ENCODE results near the gene TIAM2.
"Not testable (repeated sequence)": the region's sequence is repeated elsewhere in the genome, so short reads cannot be mapped to it uniquely, and the experiment has no call there.

The TIAM2 gene

DNA sequence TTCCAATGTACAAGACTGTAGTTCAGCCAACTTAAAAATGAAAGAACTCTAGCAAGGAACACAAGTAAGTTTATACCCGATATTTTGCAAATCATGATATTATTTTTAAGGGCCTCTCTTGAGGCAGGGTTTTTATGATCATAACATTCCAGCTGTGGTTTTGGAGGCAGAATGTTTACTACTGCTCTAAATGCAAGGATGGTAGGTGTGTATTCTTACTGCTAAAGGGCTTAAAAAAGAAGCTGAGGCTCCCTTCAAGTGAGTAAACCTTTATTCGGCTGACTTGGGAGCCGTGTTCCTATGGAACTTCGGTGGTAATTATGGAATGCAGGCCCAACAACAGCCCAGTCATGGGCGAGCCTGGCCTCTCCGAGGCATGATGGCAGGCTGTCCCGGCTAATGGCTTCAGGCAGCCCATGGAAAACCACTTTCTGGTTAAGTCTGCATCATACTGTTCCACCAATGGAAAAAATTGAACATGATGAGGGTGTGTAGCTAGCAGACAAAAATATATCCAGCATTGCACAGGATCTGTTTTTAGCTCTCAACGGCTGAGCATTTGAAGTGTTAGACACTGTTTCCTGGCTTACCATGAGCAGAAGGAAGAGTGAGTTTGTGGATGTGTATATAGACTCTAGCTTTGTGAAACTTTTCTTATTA lies 111.5 kb downstream of the TIAM2 start:
- DNase-seq = no peak

DNA sequence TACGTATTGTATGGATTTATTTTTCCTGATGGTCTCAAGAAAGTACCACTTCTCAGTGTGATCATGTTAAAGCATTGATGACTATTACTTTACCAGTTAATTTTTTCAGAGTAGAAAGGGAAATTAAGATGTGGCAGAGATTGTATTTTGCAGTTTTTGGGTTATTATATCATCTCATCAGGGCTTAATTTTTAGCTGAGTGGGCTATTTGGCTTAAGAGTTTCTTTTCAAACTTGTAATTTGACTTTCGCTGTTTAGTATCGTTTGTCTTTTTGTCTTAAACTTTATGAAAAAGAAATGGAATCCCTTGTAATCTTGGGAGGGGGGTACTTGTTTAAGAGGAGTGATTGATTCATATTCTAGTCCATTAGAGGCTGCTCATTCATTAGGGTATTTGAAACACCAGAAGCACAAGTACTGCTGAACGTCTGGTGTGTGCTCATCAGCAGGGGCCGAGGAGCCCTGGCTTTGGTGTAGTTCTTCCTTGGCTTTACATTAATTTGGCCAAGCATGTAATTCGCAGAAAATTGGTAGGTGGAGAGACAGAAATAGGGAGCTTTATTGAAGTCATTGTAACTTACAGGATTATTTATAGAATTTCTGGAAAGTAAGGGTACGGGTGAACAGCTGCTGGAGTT lies 112.4 kb downstream of the TIAM2 start:
- DNase-seq = no peak

GRCh38 chr6:155108070-155108820 lies 113.1 kb downstream of the TIAM2 start:
- no peak for DNase-seq

GRCh38 chr6:155110721-155111120 lies 115.6 kb downstream of the TIAM2 start:
- DNase-seq = no peak

- DNase-seq = no peak
Observed at GRCh38 chr6:155112757-155113156, 117.6 kb downstream of the TIAM2 start.

DNA sequence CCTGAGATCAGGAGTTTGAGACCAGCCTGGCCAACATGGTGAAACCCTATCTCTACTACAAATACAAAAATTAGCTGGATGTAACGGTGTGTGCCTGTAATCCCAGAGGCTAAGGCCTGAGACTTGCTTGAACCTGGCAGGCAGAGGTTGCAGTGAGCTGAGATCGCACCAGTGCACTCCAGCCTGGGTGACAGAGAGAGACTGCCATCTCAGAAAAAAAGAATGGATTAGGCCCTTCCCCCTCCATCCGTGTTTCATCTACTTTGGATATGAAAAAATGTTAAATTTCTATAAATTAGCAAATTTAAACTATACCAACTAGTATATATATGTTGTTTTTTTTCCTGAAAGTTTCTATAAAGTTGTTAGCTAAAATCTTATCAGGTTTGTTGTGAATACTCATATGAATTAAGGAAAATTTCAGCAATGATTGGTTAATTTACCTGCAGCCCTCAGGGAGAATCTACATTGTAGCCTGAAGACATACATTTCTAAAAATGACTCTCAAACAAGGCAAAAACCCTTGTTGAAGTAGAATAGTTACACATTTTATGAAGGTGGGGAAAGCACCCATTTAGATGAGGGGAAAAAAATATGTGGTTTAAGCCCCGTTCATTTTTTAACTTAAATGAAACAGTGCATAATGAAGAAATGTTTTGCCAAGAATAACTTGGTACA lies 120.9 kb downstream of the TIAM2 start:
- no peak for DNase-seq

DNA sequence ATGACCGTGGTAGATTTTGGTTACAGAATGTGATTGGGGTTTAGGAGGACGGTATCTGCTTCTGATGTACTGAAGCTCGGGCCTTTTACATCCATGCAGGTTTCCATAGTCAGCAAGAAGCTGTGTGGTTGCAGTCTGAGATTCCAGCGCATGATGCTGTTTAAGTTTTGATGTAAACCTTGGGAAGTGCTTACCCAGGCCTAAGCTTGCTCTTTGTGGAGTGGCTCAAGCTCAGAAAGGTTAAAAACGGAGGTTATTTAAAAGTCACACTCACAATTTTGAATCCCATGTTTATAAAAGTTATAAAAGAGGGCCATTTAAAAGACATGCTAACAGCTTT lies 121.4 kb downstream of the TIAM2 start:
- no peak for DNase-seq

DNA sequence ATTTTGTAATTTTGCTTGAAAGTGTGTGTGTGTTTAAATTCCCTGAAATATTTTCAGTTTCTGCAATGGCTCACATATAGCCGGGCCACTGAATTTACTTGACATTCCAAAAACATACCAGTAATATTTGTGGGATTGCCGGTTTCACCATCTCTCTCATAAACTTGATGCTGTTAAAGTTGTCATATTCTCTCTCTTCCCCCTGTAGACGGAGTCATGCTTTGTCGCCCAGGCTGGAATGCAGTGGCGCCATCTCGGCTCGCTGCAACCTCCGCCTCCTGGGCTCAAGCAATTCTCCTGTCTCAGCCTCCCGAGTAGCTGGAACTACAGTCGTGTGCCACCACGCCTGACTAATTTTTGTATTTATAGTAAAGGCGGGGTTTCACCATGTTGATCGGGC lies 122.1 kb downstream of the TIAM2 start:
- DNase-seq = no peak

DNA sequence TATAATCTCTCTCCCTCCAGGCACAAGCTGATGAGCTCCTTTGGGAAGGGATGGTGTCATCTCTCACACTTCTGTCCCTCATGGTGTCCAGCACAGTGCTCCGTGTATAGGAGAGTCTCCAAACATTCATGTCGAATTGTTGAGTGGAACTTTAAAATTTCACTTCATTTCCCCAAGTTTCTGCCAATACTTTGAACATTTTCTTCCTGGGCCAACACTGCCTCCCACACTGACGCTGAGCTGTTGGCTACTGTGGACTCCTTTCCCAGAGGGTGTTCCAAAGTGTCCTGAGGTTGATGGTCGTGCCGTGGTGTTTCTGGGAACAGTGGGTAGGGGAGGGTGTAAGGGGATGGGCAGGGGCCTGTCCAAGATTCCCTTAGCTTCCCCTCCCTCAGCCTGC lies 122.7 kb downstream of the TIAM2 start:
- no peak for DNase-seq

DNA sequence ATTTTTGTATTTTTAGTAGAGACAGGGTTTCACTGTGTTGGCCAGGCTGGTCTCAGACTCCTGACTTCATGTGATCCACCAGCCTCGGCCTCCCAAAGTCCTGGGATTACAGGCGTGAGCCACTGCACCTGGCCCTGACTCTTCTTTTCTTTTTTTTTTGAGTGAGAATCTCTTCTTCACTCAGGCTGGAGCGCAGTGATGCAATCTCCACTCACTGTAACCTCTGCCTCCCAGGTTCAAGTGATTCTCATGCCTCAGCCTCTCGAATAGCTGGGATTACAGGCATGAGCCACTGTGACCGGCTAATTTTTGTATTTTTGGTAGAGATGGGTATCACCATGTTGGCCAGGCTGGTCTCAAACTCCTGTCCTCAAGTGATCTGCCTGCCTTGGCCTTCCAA lies 124.1 kb downstream of the TIAM2 start:
- not testable (repeated sequence) for DNase-seq

- no peak for DNase-seq
Observed at GRCh38 chr6:155120034-155120433, 124.9 kb downstream of the TIAM2 start.

DNA sequence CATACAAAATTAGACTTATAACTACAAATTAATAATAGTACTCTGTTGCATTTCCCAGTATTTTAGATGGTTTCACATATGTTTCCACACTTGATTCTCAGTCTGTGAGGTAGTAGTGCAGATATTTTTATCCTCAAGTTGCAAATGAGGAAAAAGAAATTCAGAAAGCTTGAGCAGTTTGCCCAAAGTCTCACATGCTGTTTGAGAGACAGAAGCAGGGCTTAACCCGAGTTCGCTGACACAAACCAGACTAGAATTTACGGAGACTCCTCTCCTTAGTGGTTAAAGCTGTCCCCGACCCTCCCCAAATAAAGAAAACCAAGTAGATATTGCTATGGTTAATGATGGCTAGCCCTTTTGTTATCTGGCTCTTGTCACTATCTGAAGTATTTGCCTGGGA lies 126.2 kb downstream of the TIAM2 start:
- DNase-seq = no peak

- DNase-seq = no peak
Observed at GRCh38 chr6:155121699-155122098, 126.6 kb downstream of the TIAM2 start.

- DNase-seq = no peak
Observed at GRCh38 chr6:155122199-155122950, 127.3 kb downstream of the TIAM2 start.

DNA sequence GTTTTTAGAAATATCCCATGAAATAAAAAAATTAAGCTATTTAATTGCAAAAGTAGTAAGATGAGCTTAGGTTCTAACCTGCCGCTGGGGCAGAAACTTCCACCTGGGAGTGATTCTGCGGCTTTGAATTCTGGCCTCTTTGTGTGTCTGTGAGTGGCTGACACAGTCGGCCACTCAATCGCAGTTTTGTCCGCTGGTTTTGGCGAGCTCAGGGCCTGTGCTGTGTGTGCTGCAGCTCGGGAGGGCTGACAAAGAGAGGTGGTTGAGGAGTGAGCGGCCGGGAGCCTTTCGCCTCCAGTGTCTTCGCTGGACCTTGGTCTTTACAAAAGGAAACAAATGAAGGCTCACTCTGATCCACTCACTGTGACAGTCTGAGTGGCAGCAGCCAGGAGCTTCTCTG lies 128.4 kb downstream of the TIAM2 start:
- no peak for DNase-seq

DNA sequence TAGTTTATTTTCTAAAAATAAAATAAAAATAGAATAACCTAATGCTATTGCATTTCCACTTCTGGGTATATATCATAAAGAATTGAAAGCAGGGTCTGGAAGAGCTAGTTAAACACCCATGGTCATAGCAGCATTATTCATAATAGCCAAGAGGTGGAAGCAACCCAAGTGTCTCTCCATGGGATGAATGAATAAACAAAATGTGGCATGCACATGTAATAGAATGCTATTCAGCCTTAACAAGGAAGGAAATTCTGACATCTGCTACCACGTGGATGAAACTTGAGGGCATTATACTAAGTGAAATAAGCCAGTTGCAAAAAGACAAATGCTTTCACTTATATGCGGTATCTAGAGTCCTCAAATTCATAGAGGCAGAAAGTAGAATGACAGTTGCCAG lies 130.8 kb downstream of the TIAM2 start:
- no peak for DNase-seq

- DNase-seq = no peak
Observed at GRCh38 chr6:155126727-155127439, 131.8 kb downstream of the TIAM2 start.

GRCh38 chr6:155128977-155129376 lies 133.9 kb downstream of the TIAM2 start:
- no peak for DNase-seq

DNA sequence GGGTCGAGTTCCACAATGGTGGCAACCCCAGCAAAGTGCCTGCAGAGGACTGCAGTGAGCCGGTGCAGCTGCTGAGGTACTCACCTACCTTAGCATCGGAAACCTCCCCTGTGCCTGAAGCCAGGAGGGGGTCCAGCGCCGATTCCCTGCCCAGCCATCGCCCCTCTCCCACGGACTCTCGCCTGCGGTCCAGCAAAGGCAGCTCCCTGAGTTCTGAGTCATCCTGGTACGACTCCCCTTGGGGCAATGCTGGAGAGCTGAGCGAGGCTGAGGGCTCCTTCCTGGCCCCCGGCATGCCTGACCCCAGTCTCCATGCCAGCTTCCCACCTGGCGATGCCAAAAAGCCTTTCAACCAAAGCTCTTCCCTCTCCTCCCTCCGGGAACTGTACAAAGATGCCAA lies 134.6 kb downstream of the TIAM2 start:
- no peak for DNase-seq

DNA sequence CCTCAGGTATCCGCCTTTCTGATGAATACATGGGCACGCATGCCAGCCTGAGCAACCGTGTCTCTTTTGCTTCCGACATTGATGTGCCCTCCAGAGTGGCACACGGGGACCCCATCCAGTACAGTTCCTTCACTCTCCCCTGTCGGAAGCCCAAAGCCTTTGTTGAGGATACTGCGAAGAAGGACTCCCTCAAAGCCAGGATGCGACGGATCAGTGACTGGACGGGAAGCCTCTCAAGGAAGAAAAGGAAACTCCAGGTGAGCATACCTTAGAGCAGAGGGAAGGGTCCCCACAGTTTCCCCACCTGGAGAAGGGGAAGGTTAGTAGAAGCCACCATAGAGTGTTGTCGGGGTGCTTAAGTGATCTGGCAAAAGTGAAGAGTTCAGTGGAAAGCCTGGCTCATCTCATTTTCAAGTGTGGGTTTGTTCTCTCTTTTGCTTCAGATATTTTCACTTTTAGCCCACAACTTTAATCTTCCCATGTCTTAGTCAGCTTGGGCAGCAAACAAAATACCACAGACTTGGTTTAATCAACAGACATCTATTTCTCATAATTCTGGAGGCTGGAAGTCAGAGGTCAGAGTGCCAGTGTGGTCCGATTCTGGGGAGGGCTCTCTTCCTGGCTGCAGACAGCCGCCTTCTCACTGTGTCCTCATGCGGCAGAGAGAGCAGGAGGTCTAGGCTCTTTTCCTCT lies 135.2 kb downstream of the TIAM2 start:
- DNase-seq = no peak

DNA sequence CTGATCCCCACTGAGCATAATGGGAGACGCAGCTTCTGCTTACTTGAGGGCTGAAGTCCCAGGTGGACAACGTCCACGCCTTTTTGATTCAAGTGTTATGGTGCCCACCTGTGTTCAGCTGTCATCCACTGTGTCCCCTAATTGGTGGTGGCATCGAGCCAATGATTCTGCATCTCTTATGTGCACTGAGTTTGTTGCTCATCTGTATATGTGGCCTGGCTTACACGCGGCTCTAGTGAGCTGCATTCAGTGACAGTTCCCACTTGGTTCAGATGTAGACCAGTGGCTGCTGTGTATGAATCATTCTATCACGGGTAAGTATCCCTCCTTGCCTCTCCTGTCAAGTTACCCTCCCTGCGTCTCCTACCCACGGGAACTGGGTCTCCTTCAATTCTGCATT lies 137.5 kb downstream of the TIAM2 start:
- DNase-seq = no peak

DNA sequence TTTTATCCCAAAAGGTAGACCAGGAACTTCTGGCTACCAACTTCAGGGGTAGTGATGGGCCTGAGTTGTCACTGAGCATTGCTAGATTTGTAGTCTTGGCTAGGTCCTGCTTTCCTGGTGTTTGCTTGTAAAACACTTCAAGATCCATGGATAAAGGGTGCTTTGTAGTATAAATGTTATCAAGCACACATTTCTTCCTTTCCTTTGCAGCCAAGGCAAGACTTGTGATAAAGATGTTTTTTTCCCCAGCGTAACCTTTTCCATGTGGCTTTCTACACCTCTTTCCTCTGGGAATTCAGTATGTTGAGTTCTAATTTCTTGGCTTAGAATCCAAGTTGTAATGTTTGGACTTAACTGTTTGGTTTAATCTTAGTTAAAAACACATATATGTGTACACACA lies 145.9 kb downstream of the TIAM2 start:
- no peak for DNase-seq

All from NCI-H1092 treated with DMSO at 0.1 percent for 48 hours (cell line).